Mesenchymal stem cell (in vitro differentiated cells and primary cell): Measurements from ENCODE around the gene PCNX2.

Source experiments
- DNase-seq: peaks from one replicate; pipeline ENCODE4 v3.0.0-alpha.2; 2013
- H2AFZ ChIP-seq: one replicate; pipeline ENCODE4 v1.6.1; 2013; ENCODE audit warnings: low read depth, mild to moderate bottlenecking, control low read depth, inconsistent platforms, low read length, moderate library complexity
- H2AK5ac ChIP-seq: 2 replicates; pipeline ENCODE4 v1.6.1; 2013; ENCODE audit warnings: low read length, moderate library complexity, mild to moderate bottlenecking, inconsistent platforms; ENCODE audit not compliant: severe bottlenecking
- H2BK120ac ChIP-seq: one replicate; pipeline ENCODE4 v1.6.1; 2013; ENCODE audit warnings: low read depth, mild to moderate bottlenecking, inconsistent platforms, low read length, moderate library complexity
- H2BK12ac ChIP-seq, 2 experiments: one replicate each; pipeline ENCODE4 v1.6.1; 2013; ENCODE audit warnings: inconsistent platforms in 2 of 2, low read length in 2 of 2, mild to moderate bottlenecking in 2 of 2, moderate library complexity in 2 of 2, control low read depth in 1 of 2
- H2BK15ac ChIP-seq: one replicate; pipeline ENCODE4 v1.6.1; 2013; ENCODE audit warnings: mild to moderate bottlenecking, low read depth, inconsistent platforms; ENCODE audit not compliant: poor library complexity, severe bottlenecking
- H2BK5ac ChIP-seq: 2 replicates; pipeline ENCODE4 v1.6.1; 2013; ENCODE audit warnings: low read depth, mild to moderate bottlenecking, low read length, control low read depth, inconsistent platforms; ENCODE audit not compliant: poor library complexity, severe bottlenecking
- H3K14ac ChIP-seq, 2 experiments: one replicate each; pipeline ENCODE4 v1.6.1; 2013; ENCODE audit warnings: inconsistent platforms in 2 of 2, low read length in 2 of 2, control low read depth in 1 of 2, mild to moderate bottlenecking in 1 of 2, moderate library complexity in 1 of 2
- H3K18ac ChIP-seq, 2 experiments: one replicate each; pipeline ENCODE4 v1.6.1; 2013; ENCODE audit warnings: inconsistent platforms in 2 of 2, low read length in 2 of 2, control low read depth in 1 of 2, low read depth in 1 of 2, mild to moderate bottlenecking in 1 of 2
- H3K23ac ChIP-seq, 2 experiments: one replicate each; pipeline ENCODE4 v1.6.1; 2013; ENCODE audit warnings: inconsistent platforms in 2 of 2, low read length in 2 of 2, mild to moderate bottlenecking in 2 of 2, moderate library complexity in 2 of 2, control low read depth in 1 of 2
- H3K27ac ChIP-seq: 2 replicates; pipeline ENCODE4 v1.5.1; 2013; ENCODE audit warnings: mild to moderate bottlenecking, moderate library complexity, low read length, control low read depth, inconsistent platforms; ENCODE audit not compliant: poor library complexity, severe bottlenecking
- H3K27me3 ChIP-seq, 2 experiments: 2 replicates each; pipeline versions ENCODE4 v1.6.1 to v1.7.0; 2013; ENCODE audit warnings: low read length in 2 of 2, mild to moderate bottlenecking in 2 of 2, moderate library complexity in 2 of 2, control low read depth in 1 of 2, inconsistent platforms in 1 of 2; ENCODE audit not compliant: control insufficient read depth in 1 of 2, insufficient read depth in 1 of 2
- H3K36me3 ChIP-seq, 2 experiments: 2 replicates each; pipeline versions ENCODE4 v1.6.1 to v1.7.0; 2013; ENCODE audit warnings: low read length in 2 of 2, control low read depth in 1 of 2, inconsistent platforms in 1 of 2, low read depth in 1 of 2, mild to moderate bottlenecking in 1 of 2; ENCODE audit not compliant: insufficient read depth in 2 of 2, control insufficient read depth in 1 of 2
- H3K4ac ChIP-seq, 2 experiments: one replicate each; pipeline ENCODE4 v1.6.1; 2013; ENCODE audit warnings: inconsistent platforms in 2 of 2, low read length in 2 of 2, mild to moderate bottlenecking in 2 of 2, moderate library complexity in 2 of 2, control low read depth in 1 of 2, low read depth in 1 of 2
- H3K4me1 ChIP-seq: 2 replicates; pipeline ENCODE4 v1.6.1; 2013; ENCODE audit warnings: low read depth, low read length, control low read depth; ENCODE audit not compliant: control insufficient read depth, insufficient read depth
- H3K4me2 ChIP-seq: 2 replicates; pipeline ENCODE4 v1.6.1; 2013; ENCODE audit warnings: low read length, mild to moderate bottlenecking, inconsistent platforms; ENCODE audit not compliant: poor library complexity, severe bottlenecking
- H3K4me3 ChIP-seq, 2 experiments: 2 replicates each; pipeline versions ENCODE4 v1.5.1 to v1.7.0; 2013; ENCODE audit warnings: low read length in 2 of 2, mild to moderate bottlenecking in 2 of 2, control low read depth in 1 of 2, low read depth in 1 of 2; ENCODE audit not compliant: insufficient read depth in 1 of 2
- H3K79me1 ChIP-seq: replicated peaks from 2 replicates; pipeline ENCODE4 v1.6.1; 2013; ENCODE audit warnings: mild to moderate bottlenecking, control low read depth, low read length, inconsistent platforms; ENCODE audit not compliant: poor library complexity, severe bottlenecking
- H3K9ac ChIP-seq: 2 replicates; pipeline ENCODE4 v1.7.0; 2013; ENCODE audit warnings: mild to moderate bottlenecking, low read length, moderate library complexity
- H3K9me3 ChIP-seq: 2 replicates; pipeline ENCODE4 v1.7.0; 2013; ENCODE audit warnings: mild to moderate bottlenecking, low read length; ENCODE audit not compliant: control insufficient read depth
- H4K8ac ChIP-seq: one replicate; pipeline ENCODE4 v1.6.1; 2013; ENCODE audit warnings: inconsistent platforms, mild to moderate bottlenecking, low read length, moderate library complexity
- H4K91ac ChIP-seq: one replicate; pipeline ENCODE4 v1.6.1; 2013; ENCODE audit warnings: mild to moderate bottlenecking, low read length, inconsistent platforms
- WGBS: methylation state at CpG from one replicate; pipeline ENCODE4 v1.1.7; 2013; ENCODE audit warnings: mixed read lengths; 5-methylcytosine and 5-hydroxymethylcytosine counted together

PCNX2 gene

GRCh38 chr1:232995189-232995588 lies 300.3 kb downstream of the PCNX2 start:
- Histone ChIP-seq H3K9me3 (peaks cover 14% of the 10 kb centered on the region), H3K4ac (no peak overlapping the region), H2BK12ac (no peak overlapping the region), H2AK5ac (no peak overlapping the region), H3K36me3 (peaks cover 66 to 86% of the 10 kb centered on the region in 2 experiments), H3K14ac (no peak overlapping the region), H3K27me3 (no peaks in the 10 kb centered on the region), H3K4me2 (no peak overlapping the region), H3K79me1 (no peaks in the 10 kb centered on the region), H3K27ac (no peak overlapping the region), H2BK5ac (no peak overlapping the region), H3K4me1 (no peaks in the 10 kb centered on the region), H4K91ac (no peak overlapping the region), H3K9ac (no peak overlapping the region), H4K8ac (no peak overlapping the region), H3K18ac (no peak overlapping the region), H2AFZ (no peak overlapping the region), H2BK15ac (no peak overlapping the region), H3K23ac (no peak overlapping the region), H3K4me3 (no peak overlapping the region), H2BK120ac (no peak overlapping the region)
- DNase-seq: no peak
- WGBS: 97% methylated on average over 2 of the region's 2 CpGs

GRCh38 chr1:232993555-232993954 lies 302.0 kb downstream of the PCNX2 start:
- Histone ChIP-seq H2AK5ac (no peak overlapping the region), H3K79me1 (no peaks in the 10 kb centered on the region), H3K9me3 (peaks cover 14% of the 10 kb centered on the region), H2BK120ac (no peak overlapping the region), H4K8ac (no peak overlapping the region), H3K36me3 (peaks cover 62 to 80% of the 10 kb centered on the region in 2 experiments), H2AFZ (no peak overlapping the region), H3K18ac (no peak overlapping the region), H2BK15ac (no peak overlapping the region), H3K27me3 (no peaks in the 10 kb centered on the region), H3K27ac (no peak overlapping the region), H2BK12ac (no peak overlapping the region), H3K4ac (no peak overlapping the region), H2BK5ac (no peak overlapping the region), H3K23ac (no peak overlapping the region), H3K4me3 (no peak overlapping the region), H3K4me2 (no peak overlapping the region), H4K91ac (no peak overlapping the region), H3K4me1 (peaks cover 3% of the 10 kb centered on the region), H3K9ac (no peak overlapping the region), H3K14ac (no peak overlapping the region)
- DNase-seq: no peak
- WGBS: 98% methylated on average over 3 of the region's 3 CpGs

- no peak overlapping the region for H4K91ac ChIP-seq
- peaks cover 7% of the 10 kb centered on the region for H3K4me1 ChIP-seq
- no peak overlapping the region for H3K9ac ChIP-seq
- no peak overlapping the region for H2BK12ac ChIP-seq
- no peak overlapping the region for H3K4me2 ChIP-seq
- no peak overlapping the region for H3K4me3 ChIP-seq
- H4K8ac ChIP-seq: no peak overlapping the region
- H2BK15ac ChIP-seq: no peak overlapping the region
- no peak overlapping the region for H2AK5ac ChIP-seq
- DNase-seq: no peak
- H3K9me3 ChIP-seq: peaks cover 14% of the 10 kb centered on the region
- H3K4ac ChIP-seq: no peak overlapping the region
- H3K27me3 ChIP-seq: no peaks in the 10 kb centered on the region
- no peak overlapping the region for H2BK5ac ChIP-seq
- peaks cover 53 to 76% of the 10 kb centered on the region in 2 experiments for H3K36me3 ChIP-seq
- H2BK120ac ChIP-seq: no peak overlapping the region
- no peak overlapping the region for H3K18ac ChIP-seq
- peaks cover 3% of the 10 kb centered on the region for H3K79me1 ChIP-seq
- no peak overlapping the region for H3K14ac ChIP-seq
- no peak overlapping the region for H3K27ac ChIP-seq
- H2AFZ ChIP-seq: no peak overlapping the region
- WGBS: 98% methylated on average over 3 of the region's 3 CpGs
- no peak overlapping the region for H3K23ac ChIP-seq
Measured at GRCh38 chr1:232992227-232992626, 303.3 kb downstream of the PCNX2 start.

- peaks cover 8% of the 10 kb centered on the region for H3K79me1 ChIP-seq
- H3K4me3 ChIP-seq: no peak overlapping the region
- H3K27ac ChIP-seq: no peak overlapping the region
- H2BK120ac ChIP-seq: no peak overlapping the region
- no peak overlapping the region for H2BK12ac ChIP-seq
- H4K91ac ChIP-seq: no peak overlapping the region
- H4K8ac ChIP-seq: no peak overlapping the region
- H3K23ac ChIP-seq: peak overlapping the region in 1 of 2 experiments; percentile 43
- no peak overlapping the region for H2AFZ ChIP-seq
- no peak overlapping the region for H3K4me2 ChIP-seq
- H2BK5ac ChIP-seq: no peak overlapping the region
- no peak for DNase-seq
- H3K18ac ChIP-seq: no peak overlapping the region
- no peak overlapping the region for H3K9ac ChIP-seq
- 76% methylated on average over 4 of the region's 7 CpGs for WGBS
- H3K36me3 ChIP-seq: peaks cover 59 to 74% of the 10 kb centered on the region in 2 experiments
- peaks cover 14% of the 10 kb centered on the region for H3K9me3 ChIP-seq
- H3K4me1 ChIP-seq: peaks cover 7% of the 10 kb centered on the region
- H3K27me3 ChIP-seq: no peaks in the 10 kb centered on the region
- H2BK15ac ChIP-seq: no peak overlapping the region
- no peak overlapping the region for H3K4ac ChIP-seq
- no peak overlapping the region for H3K14ac ChIP-seq
- no peak overlapping the region for H2AK5ac ChIP-seq
Measured at GRCh38 chr1:232991238-232991637, 304.3 kb downstream of the PCNX2 start.
